T-helper 17 cell (primary cell): ENCODE measurements around the gene PCBP3. TPM values are rescaled to one million over a fixed set of nuclear protein-coding genes. Genes with fewer than 3 reads are reported as not detected.
"Not testable (repeated sequence)": the region's sequence is repeated elsewhere in the genome, so short reads cannot be mapped to it uniquely, and the experiment has no call there.

Experiments used
- ATAC-seq: fragments of 150-1000 bp; cut with Tn5 transposase; 2 replicates; pipeline ENCODE4 v1.10.0; 2021; ENCODE audit warnings: mild to moderate bottlenecking, moderate library complexity
- DNase-seq, 3 donors: peaks; one replicate each; pipeline versions ENCODE4 v3.0.0 to v3.0.0-alpha.2; 2020 to 2021
- H3K9me3 ChIP-seq: one replicate; pipeline ENCODE4 v1.7.0; 2013; ENCODE audit warnings: low read length, mild to moderate bottlenecking; ENCODE audit not compliant: control insufficient read depth, poor library complexity, severe bottlenecking
- H3K27ac Mint-ChIP-seq: one replicate; pipeline ENCODE4 v1.8.0; 2022; ENCODE audit warnings: mild to moderate bottlenecking, moderate library complexity, mixed read lengths
- H3K27me3 Mint-ChIP-seq: one replicate; pipeline ENCODE4 v1.8.0; 2022; ENCODE audit warnings: mixed read lengths
- H3K36me3 Mint-ChIP-seq: one replicate; pipeline ENCODE4 v1.8.0; 2022; ENCODE audit warnings: low read depth, mixed read lengths
- H3K4me1 Mint-ChIP-seq: one replicate; pipeline ENCODE4 v1.8.0; 2022; ENCODE audit warnings: mild to moderate bottlenecking, mixed read lengths
- H3K4me3 Mint-ChIP-seq: one replicate; pipeline ENCODE4 v1.8.0; 2022; ENCODE audit warnings: mild to moderate bottlenecking, moderate library complexity, mixed read lengths
- total RNA-seq, 4 donors: library from RNA in 2 of 4; stranded (reverse) in 2 of 4; gene quantifications; one replicate each; pipeline ENCODE4 v1.2.3 and lab custom pipeline; 2022 to 2026

PCBP3 gene
- total RNA-seq (1 to 10 TPM in 1 of 2 donors, under 1 TPM in 1; 0.91 to 4.2 TPM), total RNA-seq (lab: John Stamatoyannopoulos, UW) (0.12 to 1.1 reads per million in 2 donors)

GRCh38 chr21:45643021-45643980, at the start of gene PCBP3:
PCBP3 (plus strand) TSS chr21:45643725; CDS start chr21:45850086, 206,361 bp downstream.
- no peaks in the 10 kb centered on the region for H3K9me3 ChIP-seq
- H3K27ac Mint-ChIP-seq: peak within 1 kb of the TSS; percentile 48
- ATAC-seq (peak; percentile 79), DNase-seq (peak; percentile 87 to 93 (median 90))
- H3K36me3 Mint-ChIP-seq: no peaks in the 10 kb centered on the region
- peaks cover 11% of the 10 kb centered on the region for H3K4me1 Mint-ChIP-seq
- H3K27me3 Mint-ChIP-seq: peaks cover 4% of the 10 kb centered on the region
- H3K4me3 Mint-ChIP-seq: peak within 1 kb of the TSS; percentile 76

- H3K9me3 ChIP-seq: no peaks in the 10 kb centered on the region
- H3K4me3 Mint-ChIP-seq: no peak overlapping the region
- no peak for DNase-seq
- H3K4me1 Mint-ChIP-seq: peaks cover 26% of the 10 kb centered on the region
- H3K36me3 Mint-ChIP-seq: no peaks in the 10 kb centered on the region
- H3K27me3 Mint-ChIP-seq: no peaks in the 10 kb centered on the region
- no peak for ATAC-seq
- peak overlapping the region; percentile 69 for H3K27ac Mint-ChIP-seq
Measured at GRCh38 chr21:45594721-45595489, 48.6 kb upstream of the PCBP3 start.

- no peak overlapping the region for H3K4me3 Mint-ChIP-seq
- H3K27ac Mint-ChIP-seq: peak overlapping the region; percentile 69
- no peaks in the 10 kb centered on the region for H3K9me3 ChIP-seq
- no peak for ATAC-seq
- no peak for DNase-seq
- peaks cover 26% of the 10 kb centered on the region for H3K4me1 Mint-ChIP-seq
- no peaks in the 10 kb centered on the region for H3K27me3 Mint-ChIP-seq
- H3K36me3 Mint-ChIP-seq: no peaks in the 10 kb centered on the region
Measured at GRCh38 chr21:45595574-45596295, 47.8 kb upstream of the PCBP3 start.

- no peaks in the 10 kb centered on the region for H3K27me3 Mint-ChIP-seq
- no peak overlapping the region for H3K27ac Mint-ChIP-seq
- no peaks in the 10 kb centered on the region for H3K9me3 ChIP-seq
- H3K4me3 Mint-ChIP-seq: no peak overlapping the region
- peak; percentile 70 to 87 (median 75) for DNase-seq
- ATAC-seq: peak; percentile 65
- H3K36me3 Mint-ChIP-seq: no peaks in the 10 kb centered on the region
- peaks cover 26% of the 10 kb centered on the region for H3K4me1 Mint-ChIP-seq
Measured at GRCh38 chr21:45596704-45597318, 46.7 kb upstream of the PCBP3 start.

GRCh38 chr21:45598109-45598508, 45.4 kb upstream of the PCBP3 start:
- no peaks in the 10 kb centered on the region for H3K9me3 ChIP-seq

GRCh38 chr21:45598666-45599065, 44.9 kb upstream of the PCBP3 start:
- no peak for DNase-seq
- Mint-ChIP-seq H3K4me1 (peaks cover 14% of the 10 kb centered on the region), H3K27ac (peak overlapping the region; percentile 53), H3K27me3 (no peaks in the 10 kb centered on the region), H3K36me3 (no peaks in the 10 kb centered on the region), H3K4me3 (no peak overlapping the region)
- no peak for ATAC-seq
- no peaks in the 10 kb centered on the region for H3K9me3 ChIP-seq

More at GRCh38 chr21:45598109-45598508, 45.4 kb upstream of the PCBP3 start:
- Mint-ChIP-seq H3K4me1 (peaks cover 19% of the 10 kb centered on the region), H3K4me3 (no peak overlapping the region), H3K27ac (peak overlapping the region; percentile 53), H3K27me3 (no peaks in the 10 kb centered on the region), H3K36me3 (no peaks in the 10 kb centered on the region)
- ATAC-seq: no peak
- DNase-seq: no peak

GRCh38 chr21:45599146-45599581, 44.4 kb upstream of the PCBP3 start:
- ATAC-seq (no peak), DNase-seq (no peak)
- Mint-ChIP-seq H3K4me3 (no peak overlapping the region), H3K27me3 (no peaks in the 10 kb centered on the region), H3K4me1 (peaks cover 9% of the 10 kb centered on the region), H3K27ac (no peak overlapping the region), H3K36me3 (peaks cover 2% of the 10 kb centered on the region)
- H3K9me3 ChIP-seq: no peaks in the 10 kb centered on the region

GRCh38 chr21:45600248-45600647, 43.3 kb upstream of the PCBP3 start:
- H3K9me3 ChIP-seq: no peaks in the 10 kb centered on the region
- Mint-ChIP-seq H3K36me3 (peaks cover 2% of the 10 kb centered on the region), H3K27ac (peak overlapping the region; percentile 2), H3K4me3 (no peak overlapping the region), H3K27me3 (no peaks in the 10 kb centered on the region), H3K4me1 (peaks cover 9% of the 10 kb centered on the region)
- ATAC-seq: no peak
- no peak for DNase-seq

- H3K9me3 ChIP-seq: no peaks in the 10 kb centered on the region
- no peak for DNase-seq
- peaks cover 2% of the 10 kb centered on the region for H3K36me3 Mint-ChIP-seq
- ATAC-seq: no peak
- no peak overlapping the region for H3K27ac Mint-ChIP-seq
- H3K4me3 Mint-ChIP-seq: no peak overlapping the region
- peaks cover 4% of the 10 kb centered on the region for H3K4me1 Mint-ChIP-seq
- no peaks in the 10 kb centered on the region for H3K27me3 Mint-ChIP-seq
Measured at GRCh38 chr21:45601551-45601950, 42.0 kb upstream of the PCBP3 start.

- DNase-seq (no peak), ATAC-seq (no peak)
- Mint-ChIP-seq H3K27me3 (no peaks in the 10 kb centered on the region), H3K36me3 (peaks cover 2% of the 10 kb centered on the region), H3K27ac (no peak overlapping the region), H3K4me1 (no peaks in the 10 kb centered on the region), H3K4me3 (no peak overlapping the region)
- H3K9me3 ChIP-seq: no peaks in the 10 kb centered on the region
Measured at GRCh38 chr21:45602106-45602505, 41.4 kb upstream of the PCBP3 start.

- Mint-ChIP-seq H3K4me3 (no peak overlapping the region), H3K27ac (no peak overlapping the region), H3K27me3 (no peaks in the 10 kb centered on the region), H3K4me1 (peaks cover 3% of the 10 kb centered on the region), H3K36me3 (peaks cover 2% of the 10 kb centered on the region)
- DNase-seq: no peak
- no peak for ATAC-seq
- H3K9me3 ChIP-seq: no peaks in the 10 kb centered on the region
Measured at GRCh38 chr21:45603481-45603880, 40.0 kb upstream of the PCBP3 start.

- not testable (repeated sequence) for H3K27ac Mint-ChIP-seq, H3K4me1 Mint-ChIP-seq, DNase-seq, ATAC-seq, H3K4me3 Mint-ChIP-seq, H3K36me3 Mint-ChIP-seq, H3K27me3 Mint-ChIP-seq, H3K9me3 ChIP-seq
Measured at GRCh38 chr21:45604681-45605080, 38.8 kb upstream of the PCBP3 start.
